Peyer's patch (tissue), 4 donors: Measurements from ENCODE around the gene ANKS3.

Experiments used
- CTCF ChIP-seq, 6 experiments: fragments of 450-650 bp in 4 of 6; fragments of 200-600 bp in 2 of 6; sonication (generic) in 1 of 6; IDR thresholded peaks; one replicate each; pipeline ENCODE4 v1.5.1; 2017 to 2019; ENCODE audit warnings: antibody characterized with exemption in 6 of 6, mild to moderate bottlenecking in 3 of 6, moderate library complexity in 1 of 6
- POLR2A ChIP-seq, 2 donors: fragments of 450-650 bp; IDR thresholded peaks; one replicate each; pipeline ENCODE4 v1.5.1; 2017; ENCODE audit warnings: antibody characterized with exemption in 2 of 2, mild to moderate bottlenecking in 2 of 2, moderate library complexity in 2 of 2

- TF ChIP-seq POLR2A (IDR thresholded peaks at IDR 0.05) (no peak), CTCF (IDR thresholded peaks at IDR 0.05) (no peak)
Measured at GRCh38 chr16:4765511-4766474, 31.7 kb upstream of the ANKS3 start.
